SK-N-MC (cell line): ENCODE results near the gene EVX2.

Experiments used
- EZH2 ChIP-seq: fragments of 200-600 bp; sonication (generic); IDR thresholded peaks from one replicate; pipeline ENCODE4 v1.6.1; 2017; ENCODE audit warnings: antibody characterized with exemption
- FOXP2 ChIP-seq: optimal IDR thresholded peaks from 2 replicates; pipeline ENCODE3; 2011; ENCODE audit warnings: mild to moderate bottlenecking, moderate library complexity; ENCODE audit not compliant: insufficient read depth; ENCODE audit errors: extremely low read length, control extremely low read depth
- POLR2AphosphoS5 ChIP-seq: IDR thresholded peaks from 2 replicates; pipeline ENCODE4 v1.6.1; 2012; ENCODE audit warnings: mild to moderate bottlenecking, low read depth, low read length, borderline replicate concordance

DNA sequence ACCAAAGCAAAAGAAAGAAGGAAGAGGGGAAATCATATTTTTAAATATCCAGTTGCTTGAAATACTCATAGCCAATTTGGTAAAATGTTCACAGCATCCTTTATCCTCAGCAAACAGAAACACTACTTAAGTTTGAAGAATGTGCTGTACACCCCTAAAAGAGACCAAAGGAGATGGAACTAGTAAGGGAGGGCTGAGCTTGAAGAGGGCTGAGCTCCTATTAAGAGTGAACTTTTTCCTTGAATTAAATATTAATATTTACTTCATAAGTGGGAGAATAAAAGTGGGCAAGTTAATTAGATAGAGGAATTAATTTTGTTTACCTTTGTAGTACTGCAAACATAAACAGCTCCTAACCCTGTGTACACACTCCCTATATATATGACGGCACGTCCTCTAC lies 7.0 kb downstream of the EVX2 start:
- no peak for TF ChIP-seq EZH2
- no peak for TF ChIP-seq POLR2AphosphoS5
- no peak for TF ChIP-seq FOXP2
